Stimulated activated CD4-positive, alpha-beta T cell treated with anti-CD3 and anti-CD28 coated beads, Interleukin-12 subunit alpha, Interleukin-12 subunit beta, amount 100 ng/mL, for 24 hours (primary cell): Measurements from ENCODE around the gene CLK2.
"Not testable (repeated sequence)": the region's sequence is repeated elsewhere in the genome, so short reads cannot be mapped to it uniquely, and the experiment has no call there.

Experiments used
- DNase-seq, 2 experiments: peaks; one replicate each; pipeline ENCODE4 v3.0.0-alpha.2; 2020; ENCODE audit warnings: low read depth in 2 of 2

CLK2 gene

DNA sequence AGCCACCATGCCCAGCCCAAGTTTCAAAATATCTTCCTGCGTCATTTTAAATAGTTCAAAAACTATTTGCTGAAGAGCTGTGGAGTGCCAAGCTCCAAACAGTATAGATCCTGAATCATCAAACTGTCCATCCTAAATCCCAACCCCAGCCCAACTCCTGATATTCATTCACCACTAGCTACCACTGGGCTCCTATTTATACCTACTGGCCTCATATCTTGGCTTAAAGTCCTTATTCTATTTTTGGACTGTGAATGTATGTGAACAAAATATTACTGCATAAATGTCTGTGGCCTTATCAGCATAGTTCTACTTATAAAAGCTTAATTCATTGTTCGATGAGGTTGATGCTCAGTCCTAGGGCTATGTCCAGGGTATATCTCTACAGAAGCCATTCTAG is 5.9 kb downstream of the CLK2 start:
- DNase-seq = no peak

DNA sequence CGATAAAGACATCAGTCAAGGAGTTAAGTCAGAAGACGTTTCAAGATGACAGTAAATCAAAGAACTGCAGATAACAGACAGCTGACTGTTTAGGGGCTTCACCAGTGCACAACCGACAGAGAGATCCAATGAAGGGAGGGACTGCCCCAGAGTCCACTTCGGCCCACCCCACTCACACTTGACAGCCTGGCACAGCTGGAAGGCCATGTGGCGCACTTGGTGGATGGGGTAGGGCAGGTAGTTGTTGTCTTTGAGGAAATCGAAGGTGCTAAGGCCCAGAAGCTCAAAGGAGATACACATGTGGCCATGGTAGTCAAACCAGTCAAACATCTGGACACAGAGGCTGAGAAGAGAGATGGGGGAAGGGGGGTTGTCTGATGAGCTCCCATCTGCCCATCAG is 6.8 kb downstream of the CLK2 start:
- DNase-seq = no peak

- DNase-seq = no peak
Measured at GRCh38 chr1:155263067-155263466, 10.2 kb downstream of the CLK2 start.

GRCh38 chr1:155261852-155262673 is 11.2 kb downstream of the CLK2 start, which contains the start of gene SCAMP3:
Gene SCAMP3, minus strand, starts transcription at chr1:155262360. Its CDS starts 209 bp downstream, at chr1:155262151.
- peak; percentile 79 to 85 for DNase-seq

- DNase-seq = no peak
Measured at GRCh38 chr1:155261493-155261851, 11.8 kb downstream of the CLK2 start.

DNA sequence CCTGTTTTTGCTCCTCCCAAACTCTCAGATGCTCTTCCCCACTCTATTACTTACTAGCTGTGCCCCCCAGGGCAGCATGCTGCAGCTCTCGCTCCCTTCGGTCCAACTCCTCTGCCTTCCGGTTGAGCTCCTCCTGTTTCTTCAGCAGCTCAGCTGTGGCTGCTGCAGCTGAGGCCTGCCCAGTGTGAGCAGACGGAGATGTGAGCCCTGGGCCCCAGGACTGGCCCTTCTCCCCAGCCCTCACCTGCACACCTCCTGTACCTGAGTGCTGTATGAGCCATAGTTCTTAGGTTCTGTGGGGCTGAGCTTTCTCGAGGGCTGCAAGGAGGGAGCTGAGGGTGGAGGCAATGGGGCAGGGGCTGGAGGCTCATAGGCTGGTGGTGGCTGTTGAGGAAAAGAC is 13.0 kb downstream of the CLK2 start:
- DNase-seq = no peak

GRCh38 chr1:155256058-155256852 is 17.0 kb downstream of the CLK2 start:
- no peak for DNase-seq

DNA sequence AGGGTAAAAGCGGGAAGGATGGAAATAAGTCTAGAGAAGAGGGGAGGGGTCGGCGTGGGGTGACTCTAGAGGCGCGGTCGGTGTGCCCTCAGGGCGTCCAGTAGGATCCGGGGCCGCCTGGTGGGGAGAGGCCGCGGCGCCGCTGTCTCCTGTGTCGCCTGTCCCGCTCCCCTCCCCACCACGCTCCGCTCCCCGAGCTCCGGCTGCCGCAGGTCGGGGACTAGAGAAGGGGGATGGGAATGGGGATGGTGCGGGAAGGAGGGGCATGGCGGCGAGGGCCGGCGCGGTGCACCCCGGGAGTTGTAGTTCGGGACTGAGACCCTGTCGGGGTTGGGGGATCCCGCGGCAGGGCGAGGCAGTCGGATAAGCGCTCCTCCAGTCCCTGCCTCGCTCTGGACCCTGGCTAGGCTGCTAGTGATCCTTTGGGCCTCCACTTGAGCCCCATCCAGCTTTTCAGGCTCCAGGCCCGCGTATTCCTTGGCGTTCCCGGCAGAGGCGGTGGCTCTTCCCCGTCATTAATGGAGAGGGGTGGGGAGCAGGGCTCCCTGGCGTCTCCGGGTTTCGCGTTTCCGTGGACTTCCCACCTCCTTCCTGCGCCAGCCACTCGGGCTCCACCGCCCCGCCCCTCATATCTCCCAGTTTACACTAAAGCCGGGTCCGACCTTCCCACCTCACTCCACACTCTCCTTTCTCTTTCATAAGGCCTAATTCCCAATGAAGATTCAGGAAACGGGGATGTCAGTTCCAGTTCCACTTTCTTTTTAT is 17.9 kb downstream of the CLK2 start, which contains the start of gene ENTREP3:
Gene ENTREP3, minus strand, starts transcription at position 241 of the 765 bp plus-strand sequence. CDS start 606 bp downstream, outside the sequence.
- DNase-seq = peak; percentile 67 to 80

GRCh38 chr1:155254714-155255242 is 18.5 kb downstream of the CLK2 start:
- DNase-seq = no peak

DNA sequence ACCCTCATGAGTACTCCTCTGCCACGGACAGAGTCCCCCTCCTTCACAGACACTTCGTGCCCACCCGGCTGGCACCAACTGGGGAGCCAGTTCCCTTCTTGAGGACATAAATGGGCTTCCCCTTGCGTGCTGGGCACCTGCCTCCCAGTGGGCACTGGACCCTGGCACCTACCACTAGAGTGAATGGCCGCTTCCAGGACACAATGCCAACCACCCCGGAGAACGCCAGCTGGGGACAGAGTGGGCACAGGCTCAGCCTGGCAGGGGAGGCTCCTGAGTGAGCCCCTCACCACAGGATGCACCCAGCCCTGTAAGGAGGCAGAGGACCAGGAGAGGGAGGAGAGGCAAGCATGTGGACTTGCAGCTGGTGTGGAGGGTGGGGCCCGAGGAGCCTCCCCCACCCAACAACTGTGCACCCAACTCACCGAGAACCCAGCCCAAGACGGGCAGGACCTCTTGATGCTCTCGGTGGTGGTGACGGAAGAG is 19.0 kb downstream of the CLK2 start:
- no peak for DNase-seq

DNA sequence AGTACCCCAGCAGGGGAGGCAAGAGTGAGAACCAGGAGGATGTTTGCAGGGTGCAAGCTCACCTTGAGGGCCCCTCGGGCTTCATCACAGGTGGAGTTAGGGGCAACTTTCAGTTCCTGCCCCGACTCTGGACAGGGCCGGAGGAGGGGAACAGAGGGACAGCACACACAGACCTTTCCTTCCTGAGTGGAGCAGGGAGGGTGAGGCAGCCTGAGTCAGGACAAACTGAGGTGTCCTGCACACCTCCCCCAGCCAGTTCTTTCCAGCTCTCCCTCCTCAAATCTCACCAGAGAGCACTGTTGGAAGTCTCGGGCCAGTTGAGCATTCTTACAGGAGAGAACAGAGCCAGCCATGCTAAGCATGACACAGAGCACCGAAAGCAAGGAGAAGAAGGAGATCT is 19.5 kb downstream of the CLK2 start:
- DNase-seq = no peak

DNA sequence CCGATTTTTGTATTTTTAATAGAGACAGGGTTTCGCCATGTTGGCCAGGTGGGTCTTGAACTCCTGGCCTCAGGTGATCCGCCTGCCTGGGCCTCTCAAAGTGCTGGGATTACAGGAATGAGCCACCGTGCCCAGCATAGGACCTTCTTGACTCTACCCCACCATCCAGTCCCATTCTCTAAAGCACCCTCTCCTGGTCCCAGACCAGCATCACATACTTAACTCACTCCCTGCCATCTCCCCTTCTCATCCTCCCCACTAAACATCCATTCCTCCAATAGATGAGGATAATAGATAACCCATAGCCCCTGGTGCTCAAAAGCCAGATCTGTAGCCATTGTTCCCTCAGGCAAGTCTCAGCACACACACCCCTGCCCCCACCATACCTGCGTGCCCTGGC is 20.1 kb downstream of the CLK2 start:
- DNase-seq = no peak

- DNase-seq = no peak
Measured at GRCh38 chr1:155251566-155251965, 21.7 kb downstream of the CLK2 start.

GRCh38 chr1:155250633-155251449 is 22.5 kb downstream of the CLK2 start:
- DNase-seq = peak; percentile 90 to 97

DNA sequence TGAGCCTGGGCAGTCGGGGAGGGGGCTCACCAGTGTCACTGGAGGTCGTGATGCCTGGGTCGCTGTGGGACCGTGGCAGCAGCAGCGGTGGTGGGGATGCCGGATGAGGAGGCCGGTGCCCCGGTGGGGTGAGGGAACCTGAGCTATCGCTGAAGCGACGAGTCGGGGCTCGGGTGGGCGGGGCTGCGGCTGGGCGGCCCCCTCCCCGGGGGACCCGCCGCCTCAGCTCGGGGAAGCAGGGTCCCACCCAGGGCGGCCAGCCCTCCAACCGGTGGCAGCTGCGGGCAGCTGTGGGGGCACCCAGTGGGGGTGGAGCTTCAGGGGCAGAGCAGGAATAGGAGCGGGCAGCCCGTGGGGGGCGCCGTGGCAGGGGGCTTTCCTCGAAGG is 23.1 kb downstream of the CLK2 start:
- DNase-seq = no peak

DNA sequence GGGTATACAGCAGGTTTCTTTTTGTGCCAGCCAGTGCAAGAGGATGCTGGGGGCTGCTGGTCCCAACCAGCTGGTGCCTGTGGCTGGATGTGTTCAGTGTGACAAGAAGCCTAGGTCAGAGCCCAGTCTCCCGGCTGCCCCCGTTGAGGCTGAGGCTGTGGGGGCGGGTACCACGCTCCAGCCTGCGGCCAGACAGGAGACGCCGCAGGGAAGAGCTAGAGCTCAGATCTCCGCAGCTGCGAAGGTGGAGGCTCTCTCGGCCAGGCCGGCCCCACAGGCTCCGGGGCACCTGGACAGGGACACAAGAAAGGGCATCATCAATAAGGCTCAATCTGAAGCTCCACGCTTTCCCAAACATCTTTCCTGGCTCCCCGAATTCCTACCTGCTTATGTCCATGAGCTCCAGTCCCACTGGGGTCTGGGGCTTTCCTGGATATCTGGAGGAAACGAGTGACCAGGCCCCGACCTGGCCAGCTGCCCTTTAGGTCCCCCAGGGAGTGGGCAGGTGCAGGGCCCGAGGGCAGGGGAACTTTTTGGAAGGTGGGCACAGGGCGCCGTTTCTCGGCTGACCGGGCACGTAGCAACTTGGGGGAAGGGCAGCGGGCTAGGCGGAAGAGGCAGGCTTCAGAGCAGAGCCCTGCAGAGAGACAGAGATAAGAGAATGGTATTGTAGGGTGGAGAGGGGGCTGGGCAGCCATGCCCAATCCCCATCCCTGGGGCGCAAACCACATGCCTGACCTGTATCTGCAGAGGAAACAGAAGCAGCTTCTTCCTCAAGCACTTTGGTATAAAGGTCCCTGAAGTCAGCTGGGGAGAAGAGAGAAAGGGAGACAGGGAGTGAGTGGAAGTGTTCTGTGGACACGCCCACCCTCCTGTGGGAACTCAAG is 25.4 kb downstream of the CLK2 start:
- no peak for DNase-seq

DNA sequence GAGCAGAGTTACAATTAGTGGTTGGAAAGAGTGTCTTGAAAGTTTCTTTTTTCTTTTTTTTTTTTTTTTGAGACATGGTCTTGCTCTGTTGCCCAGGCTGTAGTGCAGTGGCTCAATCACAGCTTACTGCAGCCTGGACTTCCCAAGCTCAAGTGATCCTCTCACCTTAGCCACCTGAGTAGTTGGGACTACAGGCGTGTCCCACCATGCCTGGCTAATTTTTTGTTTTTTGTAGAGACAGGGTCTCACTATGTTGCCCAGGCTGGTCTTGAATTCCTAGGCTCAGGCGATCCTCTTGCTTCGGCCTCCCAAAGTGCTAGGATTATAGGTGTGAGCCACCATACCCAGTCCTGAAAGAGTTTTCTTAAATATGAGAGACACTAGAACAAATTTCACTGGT is 26.5 kb downstream of the CLK2 start:
- DNase-seq = not testable (repeated sequence)

- no peak for DNase-seq
Measured at GRCh38 chr1:155245163-155245524, 28.2 kb downstream of the CLK2 start.

DNA sequence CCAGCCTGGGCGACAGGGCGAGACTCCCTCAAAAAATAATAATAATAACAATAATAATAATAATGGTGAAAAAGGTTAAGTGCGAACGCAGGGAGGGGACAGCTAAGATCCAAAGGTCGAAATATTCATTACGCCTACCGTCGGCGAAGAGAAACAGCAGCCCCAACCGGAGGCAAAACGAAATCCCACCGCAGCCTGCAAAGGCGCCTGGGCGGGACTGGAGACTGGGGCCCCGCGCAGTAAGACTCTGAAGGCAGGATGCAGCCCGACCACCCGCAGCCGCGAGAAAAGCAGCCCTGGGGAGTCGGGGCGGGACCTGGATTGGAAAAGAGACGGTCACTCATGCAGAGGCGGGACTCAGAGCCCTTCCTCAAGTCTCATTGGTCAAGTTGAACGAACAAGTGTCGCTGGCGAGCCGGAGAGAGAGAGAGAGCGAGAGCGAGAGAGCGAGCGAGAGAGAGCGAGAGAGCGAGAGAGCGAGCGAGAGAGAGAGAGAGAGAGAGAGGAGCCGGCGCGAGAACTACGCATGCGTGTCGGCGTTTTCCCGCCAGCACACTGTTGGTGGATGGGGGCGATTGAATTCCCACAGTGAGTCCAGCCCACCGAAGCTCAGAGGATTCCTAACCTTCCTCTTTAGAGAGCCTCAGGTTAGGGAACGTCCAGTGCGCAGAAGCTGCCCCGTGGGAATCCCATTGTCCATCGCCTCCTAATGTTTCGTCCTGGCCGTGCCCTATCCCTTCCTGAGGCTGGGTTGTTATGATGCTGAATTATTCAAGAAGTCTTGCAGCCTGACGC is 28.7 kb downstream of the CLK2 start:
- peak; percentile 86 to 96 for DNase-seq
